ENCODE results near the gene SCGB2B2. TPM values are rescaled to one million over a fixed set of nuclear protein-coding genes. Genes with fewer than 3 reads are reported as not detected.

SCGB2B2 gene
- total RNA-seq, 2 donors from 2014 or later = 0.75 TPM; not detected in 1

- Mint-ChIP-seq H3K9me3 (peaks cover 27% of the 10 kb centered on the region), H3K4me3 (no peak overlapping the region), H3K27ac (no peak overlapping the region), H3K4me1 (no peaks in the 10 kb centered on the region), H3K27me3 (ENCODE audit: insufficient read depth) (peaks cover 14% of the 10 kb centered on the region), H3K36me3 (ENCODE audit: low read depth) (no peaks in the 10 kb centered on the region)
- H3K9me3 ChIP-seq (ENCODE audit: control insufficient read depth, low read length) = peaks cover 16% of the 10 kb centered on the region
- no peaks in the 10 kb centered on the region for H3K27me3 ChIP-seq (ENCODE audit: control insufficient read depth, insufficient read depth, low read length, poor library complexity, severe bottlenecking)
- no peak overlapping the region for H3K27ac ChIP-seq (ENCODE audit: low read depth, low read length)
- WGBS, 2 experiments (ENCODE audit: insufficient coverage in 1 of 2, insufficient read length in 1 of 2) = 61% methylated on average over 2 of the region's 2 CpGs; no CpG with 5 or more reads in 1 of the 2 experiments
- TF ChIP-seq CTCF (conservative IDR thresholded peaks at IDR 0.05) = no peak
- H3K36me3 ChIP-seq (ENCODE audit: control insufficient read depth, insufficient read depth, low read length) = no peaks in the 10 kb centered on the region
- no peak overlapping the region for H3K4me3 ChIP-seq (ENCODE audit: low read length)
- no peaks in the 10 kb centered on the region for H3K4me1 ChIP-seq (ENCODE audit: control insufficient read depth, insufficient read depth, low read length)
- H3K9ac ChIP-seq (ENCODE audit: extremely low read depth, low read length, poor library complexity, severe bottlenecking) = no peak overlapping the region
- no peak for DNase-seq
These were observed 25.2 kb downstream of the SCGB2B2 start for GRCh38 chr19:34651747-34652146.

- Mint-ChIP-seq H3K27ac (no peak overlapping the region), H3K9me3 (peaks cover 22% of the 10 kb centered on the region), H3K4me3 (no peak overlapping the region), H3K27me3 (ENCODE audit: insufficient read depth) (peaks cover 12% of the 10 kb centered on the region), H3K36me3 (ENCODE audit: low read depth) (no peaks in the 10 kb centered on the region), H3K4me1 (no peaks in the 10 kb centered on the region)
- Histone ChIP-seq H3K9me3 (ENCODE audit: control insufficient read depth, low read length) (peaks cover 16% of the 10 kb centered on the region), H3K4me3 (ENCODE audit: low read length) (no peak overlapping the region), H3K9ac (ENCODE audit: extremely low read depth, low read length, poor library complexity, severe bottlenecking) (no peak overlapping the region), H3K27me3 (ENCODE audit: control insufficient read depth, insufficient read depth, low read length, poor library complexity, severe bottlenecking) (no peaks in the 10 kb centered on the region), H3K36me3 (ENCODE audit: control insufficient read depth, insufficient read depth, low read length) (no peaks in the 10 kb centered on the region), H3K27ac (ENCODE audit: low read depth, low read length) (no peak overlapping the region), H3K4me1 (ENCODE audit: control insufficient read depth, insufficient read depth, low read length) (no peaks in the 10 kb centered on the region)
- 79 to 93% methylated on average over 5 to 9 of the region's 9 CpGs for WGBS, 2 experiments (ENCODE audit: insufficient coverage in 1 of 2, insufficient read length in 1 of 2)
- TF ChIP-seq CTCF (conservative IDR thresholded peaks at IDR 0.05) = no peak
- no peak for DNase-seq
These were observed 26.9 kb downstream of the SCGB2B2 start for GRCh38 chr19:34649886-34650543.

- WGBS, 2 experiments (ENCODE audit: insufficient coverage in 1 of 2, insufficient read length in 1 of 2) = 65 to 67% methylated on average over 4 to 5 of the region's 5 CpGs
- H3K4me1 Mint-ChIP-seq = no peaks in the 10 kb centered on the region
- H3K27ac Mint-ChIP-seq = no peak overlapping the region
- no peaks in the 10 kb centered on the region for H3K9me3 ChIP-seq (ENCODE audit: control insufficient read depth, low read length)
- H3K27me3 Mint-ChIP-seq (ENCODE audit: insufficient read depth) = peaks cover 16% of the 10 kb centered on the region
- H3K36me3 Mint-ChIP-seq (ENCODE audit: low read depth) = no peaks in the 10 kb centered on the region
- H3K9me3 Mint-ChIP-seq = peaks cover 2% of the 10 kb centered on the region
- no peak for TF ChIP-seq CTCF (conservative IDR thresholded peaks at IDR 0.05)
- DNase-seq = no peak
- no peak overlapping the region for H3K4me3 Mint-ChIP-seq
- no peak overlapping the region for H3K9ac ChIP-seq (ENCODE audit: extremely low read depth, low read length, poor library complexity, severe bottlenecking)
- no peaks in the 10 kb centered on the region for H3K4me1 ChIP-seq (ENCODE audit: control insufficient read depth, insufficient read depth, low read length)
- H3K4me3 ChIP-seq (ENCODE audit: low read length) = no peak overlapping the region
- no peaks in the 10 kb centered on the region for H3K27me3 ChIP-seq (ENCODE audit: control insufficient read depth, insufficient read depth, low read length, poor library complexity, severe bottlenecking)
- H3K27ac ChIP-seq (ENCODE audit: low read depth, low read length) = no peak overlapping the region
- no peaks in the 10 kb centered on the region for H3K36me3 ChIP-seq (ENCODE audit: control insufficient read depth, insufficient read depth, low read length)
These were observed 31.4 kb downstream of the SCGB2B2 start for GRCh38 chr19:34645551-34645950.
